ENCODE measurements around the gene DTHD1.

DTHD1 gene

DNA sequence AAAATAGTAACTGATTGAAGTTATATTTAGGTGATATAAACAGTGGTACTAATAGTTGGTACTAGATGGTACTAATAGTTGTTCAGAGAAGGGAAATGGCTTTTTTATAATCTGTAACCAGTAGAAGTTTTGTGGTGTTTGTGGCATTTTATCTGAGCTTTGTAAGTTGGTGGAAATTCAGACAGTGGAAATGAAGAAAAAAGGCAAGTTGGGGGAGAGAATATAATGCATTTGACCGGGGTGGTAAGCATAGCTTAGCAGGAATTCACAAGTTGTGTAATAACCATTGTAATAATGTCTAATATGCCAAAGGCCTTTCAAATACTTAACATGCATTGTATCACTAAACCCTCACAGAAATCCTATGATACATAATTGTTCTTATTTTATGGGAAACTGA lies 36.3 kb downstream of the DTHD1 start:
- Histone ChIP-seq H3K27me3 (ENCODE audit: control insufficient read depth in 1 of 2, insufficient read depth in 2 of 2, low read length in 2 of 2) (no peaks in the 10 kb centered on the region), H3K4me3 (ENCODE audit: low read length in 2 of 2) (no peak overlapping the region), H3K4me1 (ENCODE audit: control insufficient read depth, insufficient read depth, low read length) (no peaks in the 10 kb centered on the region), H3K9ac (ENCODE audit: low read length in 2 of 2) (no peak overlapping the region), H3K36me3 (ENCODE audit: control insufficient read depth in 2 of 2, insufficient read depth in 2 of 2, low read length in 2 of 2) (no peaks in the 10 kb centered on the region), H3K9me3 (ENCODE audit: control insufficient read depth in 2 of 2, low read length in 2 of 2) (no peaks in the 10 kb centered on the region), H3K27ac (ENCODE audit: low read length) (no peak overlapping the region)

DNA sequence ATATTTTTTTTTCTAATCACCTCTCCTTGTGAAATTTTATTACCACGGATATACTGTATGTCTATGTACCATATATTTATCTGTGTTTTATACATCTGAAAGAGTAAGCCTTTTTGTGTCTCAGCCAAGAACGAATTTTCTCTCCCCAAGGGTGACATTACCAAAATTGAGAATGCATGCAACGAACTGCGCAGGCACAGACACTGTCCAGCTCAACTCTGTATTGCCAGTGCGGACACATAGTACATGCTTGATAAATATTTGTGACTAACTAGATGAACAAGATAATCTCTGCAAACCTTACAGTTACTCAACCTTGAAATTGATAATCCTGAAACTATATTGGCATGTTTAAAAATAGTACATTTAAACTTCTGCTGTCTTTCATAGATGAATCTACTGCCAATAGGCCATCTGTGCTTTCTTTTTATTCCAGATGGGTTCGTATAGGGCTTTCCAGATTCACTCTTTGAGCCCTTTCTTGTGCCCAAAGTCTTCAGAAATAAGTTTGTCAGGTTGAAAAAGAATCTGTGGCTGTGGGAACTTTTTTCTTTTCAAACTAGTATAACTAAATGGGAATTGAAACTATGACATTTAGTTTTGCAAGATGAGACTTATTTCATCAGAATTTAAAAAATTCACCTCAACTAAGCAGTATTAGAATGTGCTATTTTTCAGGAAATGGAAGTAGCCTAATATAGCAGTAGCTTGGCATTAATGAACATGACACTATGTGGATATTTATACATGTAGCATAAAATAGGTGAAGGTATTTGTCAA lies 38.9 kb downstream of the DTHD1 start:
- Histone ChIP-seq H3K4me1 (ENCODE audit: control insufficient read depth, insufficient read depth, low read length) (no peaks in the 10 kb centered on the region), H3K27me3 (ENCODE audit: control insufficient read depth in 1 of 2, insufficient read depth in 2 of 2, low read length in 2 of 2) (no peaks in the 10 kb centered on the region), H3K4me3 (ENCODE audit: low read length in 2 of 2) (no peak overlapping the region), H3K9me3 (ENCODE audit: control insufficient read depth in 2 of 2, low read length in 2 of 2) (no peaks in the 10 kb centered on the region), H3K9ac (ENCODE audit: low read length in 2 of 2) (no peak overlapping the region), H3K27ac (ENCODE audit: low read length) (no peak overlapping the region), H3K36me3 (ENCODE audit: control insufficient read depth in 2 of 2, insufficient read depth in 2 of 2, low read length in 2 of 2) (no peaks in the 10 kb centered on the region)

DNA sequence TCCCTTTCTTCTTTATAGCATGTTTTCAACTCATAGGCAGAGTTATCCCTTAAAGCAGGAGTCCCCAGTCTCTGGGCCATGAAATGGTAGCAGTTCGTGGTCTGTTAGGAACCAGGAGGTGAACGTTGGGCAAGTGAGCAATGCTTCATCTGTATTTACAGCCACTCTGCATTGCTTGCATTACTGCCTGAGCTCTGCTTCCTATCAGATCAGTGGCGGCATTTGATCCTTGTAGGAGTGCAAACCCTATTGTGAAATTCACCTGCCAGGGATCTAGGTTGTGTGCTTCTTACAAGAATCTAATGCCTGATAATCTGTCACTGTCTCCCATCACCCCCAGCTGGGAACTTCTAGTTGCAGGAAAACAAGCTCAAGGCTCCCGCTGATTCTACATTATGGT lies 39.8 kb downstream of the DTHD1 start:
- Histone ChIP-seq H3K9ac (ENCODE audit: low read length in 2 of 2) (no peak overlapping the region), H3K27ac (ENCODE audit: low read length) (no peak overlapping the region), H3K4me1 (ENCODE audit: control insufficient read depth, insufficient read depth, low read length) (no peaks in the 10 kb centered on the region), H3K4me3 (ENCODE audit: low read length in 2 of 2) (no peak overlapping the region), H3K36me3 (ENCODE audit: control insufficient read depth in 2 of 2, insufficient read depth in 2 of 2, low read length in 2 of 2) (no peaks in the 10 kb centered on the region), H3K9me3 (ENCODE audit: control insufficient read depth in 2 of 2, low read length in 2 of 2) (no peaks in the 10 kb centered on the region), H3K27me3 (ENCODE audit: control insufficient read depth in 1 of 2, insufficient read depth in 2 of 2, low read length in 2 of 2) (no peaks in the 10 kb centered on the region)

DNA sequence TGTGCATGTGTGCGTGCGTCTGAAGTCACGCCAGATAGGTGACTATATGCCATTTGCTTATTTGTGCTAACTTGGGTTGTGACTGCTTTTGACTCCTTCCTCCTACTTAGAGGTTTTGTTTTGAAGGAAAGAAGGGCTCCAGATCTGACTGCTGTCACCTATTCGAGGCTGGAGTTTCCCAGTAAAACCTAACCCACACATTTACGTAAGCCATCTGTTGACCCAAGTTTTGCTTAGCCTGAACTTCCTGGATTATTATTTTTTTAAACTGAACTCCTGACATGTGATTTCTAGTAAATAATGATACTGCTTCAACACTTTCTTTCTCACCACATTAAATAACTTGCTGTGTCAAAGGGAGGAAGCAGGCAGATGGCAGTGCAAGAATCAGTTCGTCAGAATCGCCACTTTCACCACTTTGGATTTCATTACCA lies 41.5 kb downstream of the DTHD1 start:
- H3K27me3 ChIP-seq (ENCODE audit: control insufficient read depth in 1 of 2, insufficient read depth in 2 of 2, low read length in 2 of 2): no peaks in the 10 kb centered on the region
- no peaks in the 10 kb centered on the region for H3K9me3 ChIP-seq (ENCODE audit: control insufficient read depth in 2 of 2, low read length in 2 of 2)
- H3K27ac ChIP-seq (ENCODE audit: low read length): no peak overlapping the region
- H3K4me1 ChIP-seq (ENCODE audit: control insufficient read depth, insufficient read depth, low read length): no peaks in the 10 kb centered on the region
- H3K9ac ChIP-seq (ENCODE audit: low read length in 2 of 2): no peak overlapping the region
- no peak overlapping the region for H3K4me3 ChIP-seq (ENCODE audit: low read length in 2 of 2)
- H3K36me3 ChIP-seq (ENCODE audit: control insufficient read depth in 2 of 2, insufficient read depth in 2 of 2, low read length in 2 of 2): no peaks in the 10 kb centered on the region

DNA sequence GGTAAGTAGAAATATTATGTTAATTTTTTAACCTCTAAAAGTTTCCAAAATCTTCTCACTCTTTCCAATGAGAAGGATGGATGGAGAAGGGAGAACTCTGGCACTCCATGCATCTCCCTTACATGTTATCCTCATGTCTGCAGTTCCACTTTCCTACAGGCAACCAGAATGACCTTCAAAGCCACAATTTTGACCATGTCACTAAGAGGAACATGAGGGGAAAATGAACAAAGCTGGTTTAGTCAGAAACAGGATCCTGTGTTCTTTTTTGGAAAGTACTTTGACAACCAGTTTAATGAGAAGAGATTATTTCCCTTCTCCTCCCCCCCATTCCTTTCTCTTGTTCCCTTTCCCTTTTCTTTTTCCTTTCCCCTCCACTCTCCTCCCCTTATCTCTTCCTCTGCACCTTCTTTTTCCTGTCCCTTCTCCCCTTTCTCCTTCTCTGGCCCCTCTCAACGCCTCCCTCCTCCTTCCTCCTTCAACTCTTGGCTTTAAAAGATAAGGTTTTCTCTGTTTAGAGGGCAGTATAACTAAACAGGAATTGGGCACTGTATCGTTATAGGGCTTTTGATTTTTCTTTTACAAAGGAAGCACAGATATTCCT lies 42.5 kb downstream of the DTHD1 start:
- no peaks in the 10 kb centered on the region for H3K4me1 ChIP-seq (ENCODE audit: control insufficient read depth, insufficient read depth, low read length)
- no peaks in the 10 kb centered on the region for H3K36me3 ChIP-seq (ENCODE audit: control insufficient read depth in 2 of 2, insufficient read depth in 2 of 2, low read length in 2 of 2)
- H3K9ac ChIP-seq (ENCODE audit: low read length in 2 of 2): no peak overlapping the region
- H3K9me3 ChIP-seq (ENCODE audit: control insufficient read depth in 2 of 2, low read length in 2 of 2): no peaks in the 10 kb centered on the region
- no peak overlapping the region for H3K4me3 ChIP-seq (ENCODE audit: low read length in 2 of 2)
- H3K27me3 ChIP-seq (ENCODE audit: control insufficient read depth in 1 of 2, insufficient read depth in 2 of 2, low read length in 2 of 2): no peaks in the 10 kb centered on the region
- H3K27ac ChIP-seq (ENCODE audit: low read length): no peak overlapping the region

DNA sequence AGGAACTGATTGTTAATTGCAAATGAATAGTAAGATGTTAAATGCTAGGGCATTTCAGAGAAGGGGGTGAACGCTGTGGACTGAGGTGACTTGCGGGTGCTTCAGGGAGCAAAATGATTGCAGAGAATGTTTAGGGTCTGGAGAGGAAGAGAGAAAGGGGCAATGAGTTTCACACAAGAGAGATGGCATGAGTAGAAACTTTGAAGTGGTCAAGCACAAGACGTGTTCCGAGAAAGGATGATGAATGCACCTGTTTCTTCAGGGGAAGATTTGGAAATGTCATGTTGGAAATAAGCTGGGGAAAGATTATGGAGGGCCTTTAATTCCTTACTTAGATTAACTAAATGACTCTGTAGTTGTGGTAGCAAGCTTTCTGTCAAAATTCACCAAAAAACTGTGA lies 43.4 kb downstream of the DTHD1 start:
- Histone ChIP-seq H3K9ac (ENCODE audit: low read length in 2 of 2) (no peak overlapping the region), H3K36me3 (ENCODE audit: control insufficient read depth in 2 of 2, insufficient read depth in 2 of 2, low read length in 2 of 2) (no peaks in the 10 kb centered on the region), H3K9me3 (ENCODE audit: control insufficient read depth in 2 of 2, low read length in 2 of 2) (no peaks in the 10 kb centered on the region), H3K4me3 (ENCODE audit: low read length in 2 of 2) (no peak overlapping the region), H3K4me1 (ENCODE audit: control insufficient read depth, insufficient read depth, low read length) (no peaks in the 10 kb centered on the region), H3K27me3 (ENCODE audit: control insufficient read depth in 1 of 2, insufficient read depth in 2 of 2, low read length in 2 of 2) (no peaks in the 10 kb centered on the region), H3K27ac (ENCODE audit: low read length) (no peak overlapping the region)

DNA sequence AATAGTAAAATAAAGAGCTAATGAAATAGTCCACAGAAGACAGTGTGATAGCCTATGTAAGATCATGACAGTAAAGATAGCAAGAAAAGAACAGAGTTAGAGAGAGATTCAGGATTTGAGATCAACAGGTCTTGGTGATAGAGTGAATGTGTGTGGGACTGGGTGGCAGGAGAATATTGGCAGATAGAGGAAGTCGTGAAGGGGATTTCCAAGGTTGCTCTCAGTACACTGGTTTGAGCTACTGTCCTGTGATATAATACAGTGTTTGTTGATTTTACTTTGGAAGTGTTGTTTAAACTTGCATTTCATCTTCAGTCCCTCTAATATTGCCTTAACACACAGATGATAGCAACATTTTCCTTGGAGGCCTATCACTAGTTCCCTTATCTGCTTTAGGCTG lies 44.1 kb downstream of the DTHD1 start:
- Histone ChIP-seq H3K27ac (ENCODE audit: low read length) (no peak overlapping the region), H3K36me3 (ENCODE audit: control insufficient read depth in 2 of 2, insufficient read depth in 2 of 2, low read length in 2 of 2) (no peaks in the 10 kb centered on the region), H3K27me3 (ENCODE audit: control insufficient read depth in 1 of 2, insufficient read depth in 2 of 2, low read length in 2 of 2) (no peaks in the 10 kb centered on the region), H3K4me3 (ENCODE audit: low read length in 2 of 2) (no peak overlapping the region), H3K9me3 (ENCODE audit: control insufficient read depth in 2 of 2, low read length in 2 of 2) (no peaks in the 10 kb centered on the region), H3K9ac (ENCODE audit: low read length in 2 of 2) (no peak overlapping the region), H3K4me1 (ENCODE audit: control insufficient read depth, insufficient read depth, low read length) (no peaks in the 10 kb centered on the region)

DNA sequence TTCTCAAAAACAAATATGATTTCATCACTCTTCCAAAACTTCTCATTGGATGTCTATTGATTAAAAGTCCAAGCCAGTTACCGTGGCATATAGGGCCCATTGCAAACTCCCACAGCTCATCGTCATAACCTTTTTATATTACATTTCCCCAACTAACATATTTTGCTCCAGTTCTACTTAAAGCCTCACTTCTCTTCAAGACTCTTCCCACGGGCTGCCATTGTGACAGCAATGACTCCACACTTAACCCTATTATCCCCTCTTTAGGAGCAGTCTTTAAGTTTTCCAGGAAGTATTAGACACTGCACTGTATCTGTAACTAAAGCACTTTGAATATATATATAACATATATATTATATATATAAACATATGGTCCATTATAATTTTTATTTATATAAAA lies 44.5 kb downstream of the DTHD1 start:
- no peak overlapping the region for H3K27ac ChIP-seq (ENCODE audit: low read length)
- H3K9me3 ChIP-seq (ENCODE audit: control insufficient read depth in 2 of 2, low read length in 2 of 2): no peaks in the 10 kb centered on the region

DNA sequence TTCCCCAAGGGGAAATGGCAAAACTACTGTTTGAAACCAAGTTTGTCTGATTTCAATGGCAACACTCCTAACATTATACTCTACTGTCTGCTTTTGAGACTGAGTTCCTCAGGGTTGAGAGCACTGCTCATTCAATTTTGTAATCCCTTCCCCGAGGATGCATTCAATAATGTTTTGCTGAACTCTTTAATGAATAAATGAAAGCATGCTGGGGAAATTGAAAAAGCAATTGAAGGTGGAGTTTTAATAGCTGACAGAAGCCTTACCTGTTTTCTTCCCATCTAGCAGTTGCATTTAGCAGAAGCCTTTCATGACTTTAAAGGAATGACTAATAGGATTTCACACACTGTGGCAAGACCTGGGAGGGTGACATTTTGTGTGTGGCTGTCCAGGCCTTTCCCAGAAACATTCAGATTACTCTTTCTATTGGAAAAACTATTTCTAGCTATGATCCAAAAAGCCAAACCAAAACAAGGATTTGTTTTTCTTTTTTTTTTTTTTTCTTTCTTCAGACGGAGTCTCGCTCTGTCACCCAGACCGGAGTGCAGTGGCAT lies 45.1 kb downstream of the DTHD1 start:
- Histone ChIP-seq H3K27me3 (ENCODE audit: control insufficient read depth in 1 of 2, insufficient read depth in 2 of 2, low read length in 2 of 2) (no peaks in the 10 kb centered on the region), H3K4me1 (ENCODE audit: control insufficient read depth, insufficient read depth, low read length) (no peaks in the 10 kb centered on the region), H3K27ac (ENCODE audit: low read length) (no peak overlapping the region), H3K36me3 (ENCODE audit: control insufficient read depth in 2 of 2, insufficient read depth in 2 of 2, low read length in 2 of 2) (no peaks in the 10 kb centered on the region), H3K9ac (ENCODE audit: low read length in 2 of 2) (no peak overlapping the region), H3K9me3 (ENCODE audit: control insufficient read depth in 2 of 2, low read length in 2 of 2) (no peaks in the 10 kb centered on the region), H3K4me3 (ENCODE audit: low read length in 2 of 2) (no peak overlapping the region)

More for the DNA sequence above, 44.5 kb downstream of the DTHD1 start:
- H3K4me3 ChIP-seq (ENCODE audit: low read length in 2 of 2): no peak overlapping the region
- no peak overlapping the region for H3K9ac ChIP-seq (ENCODE audit: low read length in 2 of 2)
- no peaks in the 10 kb centered on the region for H3K4me1 ChIP-seq (ENCODE audit: control insufficient read depth, insufficient read depth, low read length)
- H3K27me3 ChIP-seq (ENCODE audit: control insufficient read depth in 1 of 2, insufficient read depth in 2 of 2, low read length in 2 of 2): no peaks in the 10 kb centered on the region
- no peaks in the 10 kb centered on the region for H3K36me3 ChIP-seq (ENCODE audit: control insufficient read depth in 2 of 2, insufficient read depth in 2 of 2, low read length in 2 of 2)

DNA sequence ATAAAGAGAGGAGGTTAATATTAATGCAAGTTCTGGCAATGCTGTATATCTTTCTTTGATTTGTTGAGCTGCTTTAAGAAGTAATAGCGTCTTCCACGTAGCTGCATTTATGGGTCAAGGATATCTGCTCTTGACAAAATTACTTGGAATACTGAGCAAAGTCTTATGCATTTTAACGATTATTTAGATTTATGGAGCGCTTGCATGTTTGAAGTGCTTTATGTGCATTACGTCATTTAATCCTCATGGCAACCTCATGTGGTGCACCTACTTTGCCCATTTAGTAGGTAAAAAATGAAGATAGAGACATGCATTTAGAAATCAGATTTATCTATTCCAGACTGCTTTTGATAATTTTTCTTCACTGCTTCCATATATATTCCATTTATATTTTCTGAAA lies 46.0 kb downstream of the DTHD1 start:
- Histone ChIP-seq H3K9ac (ENCODE audit: low read length in 2 of 2) (no peak overlapping the region), H3K36me3 (ENCODE audit: control insufficient read depth in 2 of 2, insufficient read depth in 2 of 2, low read length in 2 of 2) (no peaks in the 10 kb centered on the region), H3K27me3 (ENCODE audit: control insufficient read depth in 1 of 2, insufficient read depth in 2 of 2, low read length in 2 of 2) (no peaks in the 10 kb centered on the region), H3K4me1 (ENCODE audit: control insufficient read depth, insufficient read depth, low read length) (no peaks in the 10 kb centered on the region), H3K4me3 (ENCODE audit: low read length in 2 of 2) (no peak overlapping the region), H3K9me3 (ENCODE audit: control insufficient read depth in 2 of 2, low read length in 2 of 2) (no peaks in the 10 kb centered on the region), H3K27ac (ENCODE audit: low read length) (no peak overlapping the region)

DNA sequence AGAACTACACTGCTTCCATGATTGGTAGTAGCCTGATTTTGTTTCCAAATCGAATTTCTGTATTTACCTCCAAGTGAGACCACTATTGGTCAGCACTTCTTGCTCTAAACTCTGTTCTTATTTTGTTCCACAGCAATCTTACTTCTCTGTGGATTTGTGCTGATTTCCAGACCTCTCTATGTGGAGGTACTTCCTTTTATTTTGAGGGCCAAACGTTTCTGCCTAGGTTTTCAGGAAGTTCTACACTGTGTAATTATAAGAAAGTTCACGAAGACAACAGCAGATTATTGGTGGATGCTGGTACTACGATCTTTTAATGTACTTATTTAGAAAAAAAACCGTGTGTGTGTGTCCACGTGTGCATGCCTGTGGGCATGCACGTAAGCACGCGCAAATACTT lies 46.7 kb downstream of the DTHD1 start:
- Histone ChIP-seq H3K9me3 (ENCODE audit: control insufficient read depth in 2 of 2, low read length in 2 of 2) (no peaks in the 10 kb centered on the region), H3K4me3 (ENCODE audit: low read length in 2 of 2) (no peak overlapping the region), H3K27me3 (ENCODE audit: control insufficient read depth in 1 of 2, insufficient read depth in 2 of 2, low read length in 2 of 2) (no peaks in the 10 kb centered on the region), H3K36me3 (ENCODE audit: control insufficient read depth in 2 of 2, insufficient read depth in 2 of 2, low read length in 2 of 2) (no peaks in the 10 kb centered on the region), H3K27ac (ENCODE audit: low read length) (no peak overlapping the region), H3K4me1 (ENCODE audit: control insufficient read depth, insufficient read depth, low read length) (no peaks in the 10 kb centered on the region), H3K9ac (ENCODE audit: low read length in 2 of 2) (no peak overlapping the region)

All from stomach smooth muscle (tissue), 2 donors.